Vagina (tissue), 2 donors: ENCODE measurements around the gene NFS1.
"Not testable (repeated sequence)": the region's sequence is repeated elsewhere in the genome, so short reads cannot be mapped to it uniquely, and the experiment has no call there.

Source experiments
- POLR2A ChIP-seq, 2 donors: fragments of 450-650 bp; IDR thresholded peaks; one replicate each; pipeline ENCODE4 v1.6.1; 2017; ENCODE audit warnings: antibody characterized with exemption in 2 of 2, mild to moderate bottlenecking in 2 of 2, moderate library complexity in 2 of 2
- POLR2AphosphoS5 ChIP-seq, 2 donors: sonication (generic); formaldehyde crosslinking; IDR thresholded peaks; one replicate each; pipeline ENCODE4 v1.9.0; 2017; ENCODE audit warnings: antibody characterized with exemption in 2 of 2, mild to moderate bottlenecking in 2 of 2, low read depth in 1 of 2; ENCODE audit not compliant: insufficient read depth in 1 of 2
- TF ChIP-seq, protein P1 (sequence below), 3 experiments: fragments of 450-650 bp in 2 of 3; fragments of 200-600 bp in 1 of 3; sonication (generic) in 1 of 3; IDR thresholded peaks; one replicate each; pipeline ENCODE4 v1.5.1; 2017 to 2019; ENCODE audit warnings: antibody characterized with exemption in 3 of 3, mild to moderate bottlenecking in 2 of 3, moderate library complexity in 2 of 3

DNA sequence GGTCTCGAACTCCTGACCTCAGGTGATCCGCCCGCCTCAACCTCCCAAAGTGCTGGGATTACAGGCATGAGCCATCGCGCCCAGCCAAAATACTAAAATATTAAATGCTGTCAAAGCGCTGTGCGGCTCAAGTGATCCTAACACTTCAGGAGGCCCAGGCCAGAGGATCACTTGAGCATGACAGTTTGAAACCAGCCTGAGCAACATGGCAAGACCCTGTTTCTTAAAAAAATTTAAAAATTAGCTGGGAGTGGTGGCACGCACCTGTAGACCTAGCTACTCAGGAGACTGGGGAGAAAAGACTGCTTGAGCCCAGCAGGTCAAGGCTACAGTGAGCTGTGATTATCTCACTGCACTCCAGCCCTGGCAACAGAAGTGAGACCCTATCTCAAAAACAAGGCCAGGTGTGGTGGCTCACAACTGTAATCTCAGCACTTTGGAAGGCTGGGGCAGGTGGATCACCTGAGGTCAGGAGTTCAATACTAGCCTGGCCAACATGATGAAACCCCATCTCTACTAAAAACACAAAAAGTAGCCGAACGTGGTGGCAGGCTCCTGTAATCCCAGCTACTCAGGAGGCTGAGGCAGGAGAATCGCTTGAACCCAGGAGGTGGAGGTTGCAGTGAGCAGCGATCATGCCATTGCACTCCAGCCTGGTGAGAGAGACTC is 24.6 kb upstream of the NFS1 start:
- TF ChIP-seq, protein P1, sequence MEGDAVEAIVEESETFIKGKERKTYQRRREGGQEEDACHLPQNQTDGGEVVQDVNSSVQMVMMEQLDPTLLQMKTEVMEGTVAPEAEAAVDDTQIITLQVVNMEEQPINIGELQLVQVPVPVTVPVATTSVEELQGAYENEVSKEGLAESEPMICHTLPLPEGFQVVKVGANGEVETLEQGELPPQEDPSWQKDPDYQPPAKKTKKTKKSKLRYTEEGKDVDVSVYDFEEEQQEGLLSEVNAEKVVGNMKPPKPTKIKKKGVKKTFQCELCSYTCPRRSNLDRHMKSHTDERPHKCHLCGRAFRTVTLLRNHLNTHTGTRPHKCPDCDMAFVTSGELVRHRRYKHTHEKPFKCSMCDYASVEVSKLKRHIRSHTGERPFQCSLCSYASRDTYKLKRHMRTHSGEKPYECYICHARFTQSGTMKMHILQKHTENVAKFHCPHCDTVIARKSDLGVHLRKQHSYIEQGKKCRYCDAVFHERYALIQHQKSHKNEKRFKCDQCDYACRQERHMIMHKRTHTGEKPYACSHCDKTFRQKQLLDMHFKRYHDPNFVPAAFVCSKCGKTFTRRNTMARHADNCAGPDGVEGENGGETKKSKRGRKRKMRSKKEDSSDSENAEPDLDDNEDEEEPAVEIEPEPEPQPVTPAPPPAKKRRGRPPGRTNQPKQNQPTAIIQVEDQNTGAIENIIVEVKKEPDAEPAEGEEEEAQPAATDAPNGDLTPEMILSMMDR (IDR thresholded peaks at IDR 0.05): not testable (repeated sequence)
- not testable (repeated sequence) for TF ChIP-seq POLR2A (IDR thresholded peaks at IDR 0.05); POLR2AphosphoS5 (IDR thresholded peaks at IDR 0.05; ENCODE audit: insufficient read depth in 1 of 2, low read depth in 1 of 2)
